H7 (cell line): ENCODE data around the gene CTPS1. TPM values are rescaled to one million over a fixed set of nuclear protein-coding genes. Genes with fewer than 3 reads are reported as not detected.

Source experiments
- DNase-seq: peaks from one replicate; pipeline ENCODE4 v3.0.0; 2012
- H3K27me3 ChIP-seq: 2 replicates; pipeline ENCODE4 v1.6.0; 2011; ENCODE audit warnings: mild to moderate bottlenecking, low read length; ENCODE audit not compliant: control insufficient read depth, insufficient read depth
- H3K36me3 ChIP-seq: replicated peaks from 2 replicates; pipeline ENCODE4 v1.5.1; 2011; ENCODE audit warnings: low read length; ENCODE audit not compliant: control insufficient read depth, insufficient read depth
- H3K4me3 ChIP-seq: 2 replicates; pipeline ENCODE4 v1.5.1; 2011; ENCODE audit warnings: low read depth, mild to moderate bottlenecking, control low read depth, low read length, moderate library complexity; ENCODE audit not compliant: insufficient read depth
- total RNA-seq: library from RNA; depleted of rRNA; stranded (reverse); fragments of >200 nt; shearing (Covaris generic); gene quantifications from 2 replicates; pipeline ENCODE4 v1.2.3, GENCODE V29; 2014

CTPS1 gene
- total RNA-seq, 1 experiment from 2014 or later = 81.9 TPM

- peak; percentile 92 for DNase-seq
- Histone ChIP-seq H3K4me3 (no peak overlapping the region), H3K27me3 (no peaks in the 10 kb centered on the region; the same call in 1 of the 2 replicates), H3K36me3 (no peaks in the 10 kb centered on the region)
Measured at GRCh38 chr1:40951943-40952743, 27.4 kb upstream of the CTPS1 start.

GRCh38 chr1:40952744-40953315 is 26.7 kb upstream of the CTPS1 start:
- Histone ChIP-seq H3K27me3 (no peaks in the 10 kb centered on the region; the same call in 1 of the 2 replicates), H3K4me3 (no peak overlapping the region)

GRCh38 chr1:40954626-40955025 is 24.9 kb upstream of the CTPS1 start:
- Histone ChIP-seq H3K27me3 (no peaks in the 10 kb centered on the region; the same call in 1 of the 2 replicates), H3K36me3 (no peaks in the 10 kb centered on the region), H3K4me3 (no peak overlapping the region)
- DNase-seq = peak; percentile 45

More at GRCh38 chr1:40952744-40953315, 26.7 kb upstream of the CTPS1 start:
- DNase-seq = no peak
- no peaks in the 10 kb centered on the region for H3K36me3 ChIP-seq

- DNase-seq = no peak
- H3K27me3 ChIP-seq = no peaks in the 10 kb centered on the region; the same call in 1 of the 2 replicates
- no peak overlapping the region for H3K4me3 ChIP-seq
- H3K36me3 ChIP-seq = no peaks in the 10 kb centered on the region
Measured at GRCh38 chr1:40955266-40955665, 24.2 kb upstream of the CTPS1 start.

GRCh38 chr1:40956407-40956806 is 23.1 kb upstream of the CTPS1 start:
- Histone ChIP-seq H3K4me3 (no peak overlapping the region), H3K27me3 (no peaks in the 10 kb centered on the region; the same call in 1 of the 2 replicates), H3K36me3 (no peaks in the 10 kb centered on the region)
- DNase-seq = no peak

GRCh38 chr1:40958210-40958609 is 21.3 kb upstream of the CTPS1 start:
- H3K27me3 ChIP-seq = no peaks in the 10 kb centered on the region
- no peaks in the 10 kb centered on the region for H3K36me3 ChIP-seq
- DNase-seq = no peak
- H3K4me3 ChIP-seq = no peak overlapping the region

GRCh38 chr1:40965531-40965930 is 14.0 kb upstream of the CTPS1 start:
- H3K27me3 ChIP-seq = peaks cover 3% of the 10 kb centered on the region; the same call in 1 of the 2 replicates
- H3K36me3 ChIP-seq = no peaks in the 10 kb centered on the region
- no peak overlapping the region for H3K4me3 ChIP-seq
- DNase-seq = no peak

GRCh38 chr1:40966417-40966816 is 13.1 kb upstream of the CTPS1 start:
- DNase-seq = no peak
- H3K36me3 ChIP-seq = no peaks in the 10 kb centered on the region
- H3K27me3 ChIP-seq = peaks cover 3% of the 10 kb centered on the region; the same call in 1 of the 2 replicates

GRCh38 chr1:40969445-40969844 is 10.1 kb upstream of the CTPS1 start:
- DNase-seq = no peak
- H3K36me3 ChIP-seq = no peaks in the 10 kb centered on the region
- peaks cover 3% of the 10 kb centered on the region; the same call in 1 of the 2 replicates for H3K27me3 ChIP-seq
- H3K4me3 ChIP-seq = no peak overlapping the region

More at GRCh38 chr1:40966417-40966816, 13.1 kb upstream of the CTPS1 start:
- H3K4me3 ChIP-seq = no peak overlapping the region

- H3K27me3 ChIP-seq = no peaks in the 10 kb centered on the region
- no peak overlapping the region for H3K4me3 ChIP-seq
- no peak for DNase-seq
- no peaks in the 10 kb centered on the region for H3K36me3 ChIP-seq
Measured at GRCh38 chr1:40971966-40972365, 7.5 kb upstream of the CTPS1 start.

GRCh38 chr1:40973912-40974311 is 5.6 kb upstream of the CTPS1 start:
- Histone ChIP-seq H3K27me3 (no peaks in the 10 kb centered on the region; the same call in 1 of the 2 replicates), H3K4me3 (no peak overlapping the region), H3K36me3 (no peaks in the 10 kb centered on the region)
- no peak for DNase-seq

- Histone ChIP-seq H3K4me3 (no peak overlapping the region), H3K36me3 (no peaks in the 10 kb centered on the region), H3K27me3 (no peaks in the 10 kb centered on the region; the same call in 1 of the 2 replicates)
- no peak for DNase-seq
Measured at GRCh38 chr1:40974945-40975344, 4.6 kb upstream of the CTPS1 start.

GRCh38 chr1:40976952-40977690 is 2.4 kb upstream of the CTPS1 start:
- no peaks in the 10 kb centered on the region for H3K36me3 ChIP-seq
- no peak overlapping the region for H3K4me3 ChIP-seq
- DNase-seq = no peak
- no peaks in the 10 kb centered on the region; the same call in 1 of the 2 replicates for H3K27me3 ChIP-seq

- no peak overlapping the region for H3K4me3 ChIP-seq
- H3K36me3 ChIP-seq = no peaks in the 10 kb centered on the region
- H3K27me3 ChIP-seq = no peaks in the 10 kb centered on the region; the same call in 1 of the 2 replicates
- no peak for DNase-seq
Measured at GRCh38 chr1:40977716-40978115, 1.8 kb upstream of the CTPS1 start.
